HG02973 (cell line): ENCODE measurements around the gene MYO5B.

ENCODE experiments used
- ATAC-seq: cut with Tn5 transposase; IDR thresholded peaks from one replicate; pipeline ENCODE4 v1.9.1; 2021; ENCODE audit warnings: moderate library complexity; ENCODE audit not compliant: unreplicated experiment

Gene MYO5B

DNA sequence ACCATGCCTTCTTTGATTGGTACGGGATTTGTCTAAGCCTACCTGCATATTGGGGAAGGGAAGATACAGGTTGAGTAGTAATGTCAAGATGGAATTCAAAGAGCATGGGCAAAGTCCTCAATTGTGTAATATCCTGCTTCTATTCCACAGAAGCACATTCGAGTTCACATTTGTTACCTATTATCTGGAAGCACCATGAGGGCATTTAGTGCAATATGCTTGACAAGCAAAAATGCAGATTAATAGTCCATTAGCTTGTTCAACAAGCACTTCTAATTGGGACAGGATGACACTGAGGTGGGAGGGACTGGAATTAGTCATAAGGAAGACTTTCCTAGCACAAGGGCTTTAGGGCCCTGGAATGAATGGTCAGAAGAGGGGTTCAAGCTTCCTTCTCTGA lies 40.5 kb downstream of the MYO5B start:
- ATAC-seq: no peak

DNA sequence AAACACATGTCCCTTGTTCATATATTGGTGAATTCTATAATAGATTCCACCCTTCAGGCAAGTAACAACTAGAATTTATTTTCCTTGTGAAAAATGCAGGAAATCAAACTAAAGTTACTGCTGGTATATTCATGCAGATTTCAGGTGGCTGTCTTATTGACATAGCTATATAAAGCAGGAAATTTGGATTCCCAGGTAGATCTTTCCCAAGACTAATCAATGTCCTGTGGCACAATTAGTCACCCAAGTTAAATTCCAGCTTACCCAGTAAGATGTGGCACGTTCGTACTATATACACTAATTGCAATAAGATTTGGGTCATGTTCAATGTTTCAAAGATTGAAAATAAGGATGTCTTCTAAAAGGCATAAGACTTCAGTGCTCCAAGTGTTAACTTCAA lies 42.0 kb downstream of the MYO5B start:
- no peak for ATAC-seq

- no peak for ATAC-seq
Observed at GRCh38 chr18:50151926-50152325, 43.0 kb downstream of the MYO5B start.

GRCh38 chr18:50144540-50144939 lies 50.4 kb downstream of the MYO5B start:
- ATAC-seq: no peak

GRCh38 chr18:50143886-50144285 lies 51.1 kb downstream of the MYO5B start:
- no peak for ATAC-seq

DNA sequence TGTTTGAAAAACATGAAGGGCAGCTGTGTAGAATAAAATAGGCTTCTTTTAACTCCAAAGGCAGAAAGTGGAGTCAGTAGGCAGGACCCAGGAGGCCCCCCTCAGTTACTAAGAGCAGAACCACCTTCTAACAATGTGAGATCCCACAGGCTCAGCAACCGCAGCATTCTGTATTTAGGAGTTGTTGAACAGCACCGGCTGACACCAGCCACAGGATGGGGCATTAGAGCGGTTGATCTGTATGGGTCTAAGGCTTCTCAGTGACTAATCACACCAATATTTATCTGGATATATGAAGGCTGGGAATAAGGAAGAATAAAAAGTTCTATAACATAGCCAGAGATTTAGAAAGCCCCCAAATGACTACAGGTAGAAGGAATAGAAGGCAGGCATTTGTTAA lies 51.7 kb downstream of the MYO5B start:
- ATAC-seq: no peak

DNA sequence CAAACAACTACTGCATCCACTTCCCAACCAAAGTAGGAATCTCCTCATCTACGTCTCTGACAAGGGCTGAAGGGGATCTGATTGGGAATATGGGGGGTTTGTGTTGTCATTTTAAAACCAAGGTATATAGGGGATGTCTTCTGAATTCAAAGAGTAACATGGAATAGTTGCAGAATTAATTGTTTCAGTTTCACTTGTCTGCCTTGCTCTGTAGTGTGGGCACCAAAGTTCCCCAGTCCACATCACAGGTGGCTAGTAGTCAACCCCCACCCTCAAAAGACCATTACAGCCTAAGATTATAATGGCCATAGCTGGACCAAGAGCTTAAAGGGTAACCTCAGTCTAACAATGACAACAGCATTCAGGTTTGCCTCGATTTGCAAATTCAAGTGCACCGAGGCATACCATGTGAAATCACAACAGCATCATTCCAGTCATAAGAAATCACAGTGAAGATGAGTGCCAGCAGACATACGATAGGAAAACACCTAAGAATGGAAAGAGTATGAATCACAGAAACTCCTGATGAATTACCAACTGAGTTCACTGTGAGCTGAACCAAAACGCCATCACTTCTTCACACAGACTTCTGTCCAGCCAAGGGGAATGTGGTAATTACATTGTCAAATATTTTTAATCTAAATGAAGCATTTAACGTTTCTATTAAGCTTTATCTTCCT lies 52.4 kb downstream of the MYO5B start:
- ATAC-seq: no peak

GRCh38 chr18:50138181-50139064 lies 56.5 kb downstream of the MYO5B start:
- ATAC-seq: no peak

GRCh38 chr18:50135903-50136302 lies 59.0 kb downstream of the MYO5B start:
- ATAC-seq: no peak

DNA sequence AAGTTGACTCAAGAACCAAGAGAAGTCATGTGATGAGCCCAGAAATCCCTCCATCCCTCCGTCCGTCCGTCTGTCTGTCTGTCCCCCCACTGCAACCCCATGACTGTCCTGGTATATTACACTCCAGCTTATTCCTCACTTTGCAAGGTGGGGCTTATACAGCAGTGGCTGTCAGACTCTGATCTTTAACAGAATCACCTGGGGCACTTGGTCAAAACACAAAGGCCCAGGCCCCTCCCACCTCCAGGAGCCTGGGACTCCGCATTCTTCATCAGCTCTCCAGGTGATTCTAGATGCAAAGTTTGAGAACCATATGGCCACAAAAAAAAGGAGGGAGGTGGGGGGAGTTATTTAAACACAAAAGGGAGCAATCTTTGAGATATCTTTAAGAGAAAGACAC lies 61.4 kb downstream of the MYO5B start:
- no peak for ATAC-seq

DNA sequence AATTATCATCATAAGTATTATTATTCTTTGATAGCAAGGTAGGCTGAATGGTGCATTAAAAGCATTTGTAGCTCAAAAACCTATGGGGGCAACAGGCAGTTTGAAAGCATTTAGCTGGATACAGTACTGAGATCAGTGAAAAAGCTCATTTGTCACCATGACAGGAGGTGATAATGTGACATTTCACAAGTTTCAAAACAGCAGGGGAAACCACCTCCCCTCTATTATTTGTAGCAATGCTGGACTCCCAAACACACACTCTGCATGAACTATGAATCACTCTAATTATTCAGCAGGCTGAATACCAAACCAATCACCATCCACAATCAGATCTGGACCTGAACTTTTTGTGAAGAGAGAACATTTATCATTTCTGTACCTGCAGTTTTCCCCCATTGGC lies 63.4 kb downstream of the MYO5B start:
- no peak for ATAC-seq

DNA sequence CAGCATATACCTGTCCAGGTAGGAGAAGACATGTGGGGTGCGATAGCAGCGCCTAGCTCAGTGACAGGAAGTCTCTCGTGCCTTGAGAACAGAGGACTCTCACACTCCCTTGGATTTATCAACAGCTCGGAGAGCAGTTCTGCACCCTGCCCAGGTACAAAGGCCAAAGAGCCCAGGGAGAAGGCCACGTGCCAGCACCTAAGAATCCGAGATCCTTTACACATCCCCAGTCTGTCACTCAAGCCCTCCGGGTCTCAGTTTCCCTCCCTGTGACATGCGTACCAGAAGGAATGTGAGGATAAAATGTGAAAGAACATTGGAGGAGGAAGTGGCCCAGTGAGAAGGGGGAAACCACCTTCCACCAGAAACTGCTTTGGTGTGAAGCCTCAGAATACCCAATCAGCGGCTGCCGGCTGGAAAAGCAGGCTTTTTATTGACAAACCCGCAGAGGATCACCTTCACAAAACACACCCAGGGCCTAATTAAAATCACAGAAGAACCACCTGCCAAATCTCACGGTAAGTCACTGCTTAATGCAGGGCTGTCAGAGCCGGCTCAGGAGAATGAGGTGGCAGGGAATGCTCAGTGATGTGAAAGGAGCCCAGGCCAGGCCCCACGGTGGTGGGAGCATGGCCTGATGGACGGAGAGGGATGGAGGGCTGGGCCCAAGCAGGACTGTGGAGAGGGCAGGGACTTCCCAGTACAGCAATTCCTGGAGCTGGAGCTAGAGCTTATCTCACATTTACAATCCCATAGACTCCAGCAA lies 66.3 kb downstream of the MYO5B start:
- ATAC-seq: no peak

DNA sequence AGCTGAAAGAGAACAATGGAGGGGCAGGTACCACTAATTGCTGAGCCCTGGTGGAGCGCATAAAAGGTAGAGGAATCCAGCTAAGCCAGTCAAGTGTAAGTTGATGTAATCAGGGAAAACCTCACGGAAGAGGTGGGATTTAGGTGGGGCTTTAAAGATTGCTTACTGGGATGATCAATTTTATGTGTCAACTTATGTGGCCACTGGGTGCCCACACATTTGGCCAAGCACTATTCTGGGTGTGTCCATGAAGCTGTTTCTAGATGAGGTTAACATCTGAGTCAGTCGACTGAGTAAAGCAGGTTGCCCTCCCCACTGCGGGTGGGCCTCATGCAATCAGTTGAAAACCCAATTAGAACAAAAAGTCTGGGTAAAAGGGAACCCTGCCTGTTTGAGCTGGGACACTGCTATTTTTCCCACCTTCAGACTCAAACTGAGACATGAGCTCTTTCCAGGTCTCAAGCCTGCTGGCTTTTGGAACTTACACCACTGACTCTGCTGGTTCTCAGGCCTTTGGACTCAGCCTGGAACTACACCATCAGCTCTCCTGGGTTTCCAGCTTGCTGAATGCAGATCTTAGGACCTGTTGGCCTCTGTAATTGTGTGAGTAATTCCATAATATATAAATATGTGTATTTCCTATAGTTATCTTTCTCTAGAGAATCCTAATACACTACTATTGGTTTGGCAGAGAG lies 67.3 kb downstream of the MYO5B start:
- ATAC-seq: no peak

DNA sequence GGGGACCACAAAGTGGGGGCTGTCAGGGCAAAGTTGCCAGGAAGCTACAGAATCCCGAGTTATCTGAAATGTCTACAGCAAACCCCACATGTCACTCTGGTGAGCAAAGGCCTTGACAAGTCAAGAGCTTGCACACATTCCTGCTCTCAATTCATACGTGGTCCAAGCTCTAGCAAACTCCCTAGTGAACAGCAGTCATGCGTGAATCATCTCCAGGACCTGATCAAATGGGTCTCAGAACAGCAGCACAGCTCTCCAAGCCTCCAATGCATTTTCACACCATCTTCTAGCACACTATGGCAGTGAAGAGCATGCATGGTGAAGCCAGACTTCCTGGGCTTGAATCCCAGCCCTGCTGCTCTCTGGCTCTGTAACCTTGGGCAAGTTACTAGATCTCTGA lies 68.5 kb downstream of the MYO5B start:
- no peak for ATAC-seq

DNA sequence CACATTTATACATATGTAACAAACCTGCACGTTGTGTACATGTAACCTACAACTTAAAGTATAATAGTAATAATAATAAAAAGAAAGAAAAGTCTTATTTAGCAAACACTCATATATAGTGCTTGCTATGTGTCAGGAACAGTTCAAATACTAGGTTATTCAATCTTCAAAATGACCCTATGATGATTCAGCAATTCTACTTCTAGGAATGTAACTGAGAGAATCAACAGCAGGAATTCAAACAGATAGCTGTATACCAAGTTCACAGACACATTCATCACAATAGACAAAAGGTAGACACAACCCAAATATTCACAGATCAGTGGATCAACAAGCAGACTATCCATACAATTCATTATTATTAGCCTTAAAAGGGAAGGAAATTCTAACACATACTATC lies 69.5 kb downstream of the MYO5B start:
- ATAC-seq: no peak

DNA sequence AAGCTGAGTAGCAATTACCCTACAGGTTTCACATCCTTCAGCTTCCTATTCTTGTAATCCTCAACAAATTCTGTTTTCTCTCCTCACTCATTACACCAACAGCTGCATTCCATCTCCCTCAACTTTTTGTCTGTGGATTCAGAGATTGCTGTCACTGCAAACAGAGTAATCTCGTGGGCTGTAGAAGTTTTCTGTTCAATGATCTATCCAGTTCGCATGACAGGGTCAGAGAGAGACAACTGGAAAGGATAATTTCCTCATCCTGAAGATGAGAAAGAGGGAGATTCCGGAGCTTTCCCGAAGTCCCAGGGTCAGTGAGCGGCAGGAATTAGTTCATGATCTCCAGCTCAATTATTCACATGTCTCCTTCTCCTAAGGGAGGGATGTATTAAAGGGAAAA lies 75.7 kb downstream of the MYO5B start:
- no peak for ATAC-seq

DNA sequence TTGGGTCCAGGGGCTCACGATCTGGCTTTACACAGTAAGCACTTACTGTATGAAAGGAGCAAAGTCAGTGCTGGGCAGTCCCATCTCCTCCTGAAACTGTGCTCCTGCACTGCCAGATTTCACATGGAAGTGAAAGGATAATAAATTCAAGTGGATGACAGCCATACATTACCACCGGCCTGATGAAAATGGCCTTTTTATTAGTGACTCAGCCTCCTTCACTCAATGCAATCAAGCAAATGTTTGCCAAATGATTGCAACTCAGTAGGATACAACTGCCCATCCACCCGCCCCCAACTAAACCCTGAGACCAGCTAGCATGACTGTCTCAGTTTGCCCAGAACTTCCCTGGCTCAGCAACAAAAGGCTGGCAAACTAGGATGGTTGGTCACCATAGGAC lies 77.1 kb downstream of the MYO5B start:
- ATAC-seq: no peak

GRCh38 chr18:50115095-50115494 lies 79.9 kb downstream of the MYO5B start:
- ATAC-seq: no peak

GRCh38 chr18:50114448-50114847 lies 80.5 kb downstream of the MYO5B start:
- no peak for ATAC-seq

GRCh38 chr18:50113726-50114125 lies 81.2 kb downstream of the MYO5B start:
- no peak for ATAC-seq

DNA sequence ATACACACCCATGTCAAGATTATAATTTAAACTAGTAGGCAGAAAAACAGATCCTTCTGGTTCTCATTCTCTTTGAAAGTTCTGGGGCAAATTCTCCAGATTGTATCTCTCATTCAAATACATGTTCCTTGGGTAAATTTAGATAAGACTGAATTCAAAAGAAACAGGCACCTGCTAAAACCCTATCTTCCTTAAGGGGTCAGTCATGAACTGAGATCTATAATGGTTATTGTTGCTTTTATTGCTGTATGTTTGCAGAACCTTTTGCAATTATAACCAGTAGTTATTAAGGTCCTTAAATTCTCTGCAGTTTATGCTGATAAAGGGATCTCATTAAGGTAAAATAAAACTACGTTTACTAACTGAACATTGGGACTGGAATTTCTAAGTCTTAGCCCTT lies 83.5 kb downstream of the MYO5B start:
- no peak for ATAC-seq
